ENCODE data around the gene CHST14. TPM values are rescaled to one million over a fixed set of nuclear protein-coding genes. Genes with fewer than 3 reads are reported as not detected.

CHST14 gene
- total RNA-seq, 2 experiments from 2014 or later: 4.3 to 5.1 TPM

DNA sequence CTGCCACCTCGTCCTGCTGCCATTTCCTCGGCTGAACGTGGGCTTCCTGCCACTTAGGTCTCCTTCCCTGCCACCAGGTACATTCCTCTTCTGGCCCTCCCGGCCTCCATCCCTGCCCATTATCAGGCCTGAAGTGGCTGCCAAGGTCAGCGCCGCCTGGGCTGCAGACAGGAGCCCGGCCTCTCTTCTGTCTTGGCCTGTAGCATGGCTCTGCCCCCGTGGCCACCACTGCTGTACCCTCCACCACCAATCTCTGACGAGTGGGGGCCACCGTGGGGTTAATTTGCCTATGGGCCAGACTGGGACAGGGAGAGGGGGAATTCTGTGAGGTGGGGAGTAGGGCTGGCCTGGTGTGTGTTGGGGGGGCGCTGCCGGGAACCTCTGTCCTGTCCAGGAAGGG lies 32.1 kb upstream of the CHST14 start:
- Mint-ChIP-seq H3K9me3 (no peaks in the 10 kb centered on the region), H3K27me3 (peaks cover 39% of the 10 kb centered on the region), H3K4me3 (no peak overlapping the region), H3K4me1 (ENCODE audit: low read depth) (peaks cover 36% of the 10 kb centered on the region), H3K36me3 (ENCODE audit: low read depth) (no peaks in the 10 kb centered on the region), H3K27ac (no peak overlapping the region)
- DNase-seq (no peak), ATAC-seq (no peak)
- TF ChIP-seq CTCF (IDR thresholded peaks at IDR 0.05): no peak
- intact Hi-C loops (cut with micrococcal nuclease): no loop called here
- ChIA-PET POLR2A (interaction anchor here (1.2 to 6.8 kb wide), 3 partner anchors 14 to 105 kb away, joined by 3 to 55 read pairs (median 6); partner anchors contain the start of gene KNSTRN), CTCF (interaction anchor here (1.0 to 1.8 kb wide), 2 partner anchors 118 to 164 kb away, joined by 3 to 4 read pairs; no protein-coding TSS in a partner anchor)

DNA sequence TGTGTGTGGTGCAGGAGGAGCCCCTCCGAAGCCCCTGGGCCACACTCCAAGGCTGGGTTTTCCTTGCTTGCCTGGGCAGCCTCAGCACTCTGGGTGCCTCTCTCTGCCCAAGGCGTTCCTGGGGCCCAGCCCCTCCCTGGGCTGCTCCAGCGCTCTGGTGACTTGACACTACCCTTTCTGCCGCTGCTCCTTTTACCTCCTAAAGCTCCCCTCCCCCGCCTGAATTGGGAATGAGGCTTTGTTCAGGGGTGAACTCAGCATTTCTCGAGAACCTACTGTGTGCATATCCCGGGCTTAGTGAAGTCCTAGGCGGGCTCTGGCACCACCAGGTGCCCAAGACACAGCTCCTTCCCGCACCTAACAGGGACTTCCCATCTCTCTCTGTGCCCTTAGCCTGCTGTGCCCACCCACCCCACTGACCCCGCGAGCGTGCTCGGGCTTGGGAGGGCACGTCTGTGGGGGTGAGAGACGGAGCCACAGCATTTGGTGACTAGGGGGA lies 31.3 kb upstream of the CHST14 start:
- TF ChIP-seq CTCF (IDR thresholded peaks at IDR 0.05): no peak
- intact Hi-C loops (cut with micrococcal nuclease): no loop called here
- Mint-ChIP-seq H3K9me3 (no peaks in the 10 kb centered on the region), H3K4me3 (peak overlapping the region; percentile 86), H3K27ac (no peak overlapping the region), H3K4me1 (ENCODE audit: low read depth) (peaks cover 44% of the 10 kb centered on the region), H3K27me3 (peaks cover 39% of the 10 kb centered on the region), H3K36me3 (ENCODE audit: low read depth) (no peaks in the 10 kb centered on the region)
- POLR2A ChIA-PET: interaction anchor here (0.6 to 6.8 kb wide), 8 partner anchors 13 to 132 kb away, joined by 3 to 55 read pairs (median 4); partner anchors contain the start of genes KNSTRN and PLCB2
- CTCF ChIA-PET: interaction anchor here (0.9 to 4.2 kb wide), 8 partner anchors 12 to 165 kb away, joined by 3 to 23 read pairs (median 5); partner anchors contain the start of gene IVD
- DNase-seq: no peak
- no peak for ATAC-seq

- CTCF ChIA-PET: interaction anchor here (0.7 to 4.2 kb wide), 15 partner anchors 11 to 379 kb away, joined by 3 to 23 read pairs (median 4); partner anchors contain the start of genes INAFM2 and IVD
- no peak for TF ChIP-seq CTCF (IDR thresholded peaks at IDR 0.05)
- ATAC-seq: no peak
- Mint-ChIP-seq H3K27ac (peak overlapping the region; percentile 74), H3K4me1 (ENCODE audit: low read depth) (peaks cover 49% of the 10 kb centered on the region), H3K4me3 (peak overlapping the region; percentile 86), H3K27me3 (peaks cover 37% of the 10 kb centered on the region), H3K36me3 (ENCODE audit: low read depth) (no peaks in the 10 kb centered on the region), H3K9me3 (no peaks in the 10 kb centered on the region)
- DNase-seq: peak; percentile 58
- intact Hi-C loops (cut with micrococcal nuclease): no loop called here
- POLR2A ChIA-PET: interaction anchor here (0.9 to 6.8 kb wide), 7 partner anchors 12 to 133 kb away, joined by 3 to 55 read pairs (median 4); partner anchors contain the start of genes KNSTRN and PLCB2
These were observed 30.6 kb upstream of the CHST14 start for GRCh38 chr15:40439960-40440742.

DNA sequence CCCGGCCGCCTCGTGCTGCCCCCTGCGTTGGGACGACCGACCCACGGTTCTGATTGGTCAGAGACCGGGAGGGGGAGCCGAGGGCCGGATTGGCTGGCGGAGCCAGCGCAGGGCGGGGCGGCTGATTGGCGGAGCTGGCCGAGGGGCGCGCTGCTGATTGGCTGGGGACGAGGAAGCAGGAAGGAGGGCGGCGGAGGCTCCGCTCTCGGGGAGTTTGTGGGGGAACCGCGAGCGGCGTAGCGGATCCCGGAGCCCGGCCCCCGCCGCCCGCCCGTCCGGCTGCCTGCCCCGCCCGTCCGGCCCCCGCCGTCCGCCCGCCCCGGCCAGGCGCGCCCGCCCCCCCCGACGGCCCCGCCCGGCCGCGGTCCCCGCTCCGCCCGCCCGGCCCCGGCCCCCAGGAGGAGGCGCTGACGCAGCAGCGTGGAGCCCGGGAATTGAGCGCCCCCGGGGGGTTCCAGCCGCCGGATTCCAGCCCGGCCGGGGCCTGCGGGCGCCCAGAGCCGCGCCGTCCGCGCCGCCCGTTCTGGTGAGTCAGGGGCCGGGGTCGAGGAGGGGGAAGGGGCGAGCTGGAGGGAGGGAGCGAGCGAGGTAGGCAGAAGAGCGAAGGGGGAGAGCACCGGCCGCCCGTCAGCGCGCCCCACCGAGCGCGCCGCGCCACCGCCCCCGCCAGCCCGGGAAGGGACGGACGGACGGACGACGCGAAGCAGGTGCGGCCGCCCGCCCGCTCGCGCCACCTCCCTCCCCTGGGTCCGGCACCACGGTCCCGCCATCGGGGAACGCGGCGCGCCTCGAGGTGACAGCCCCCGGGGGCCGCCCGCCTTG lies 29.8 kb upstream of the CHST14 start, which contains the start of gene BAHD1:
BAHD1 (plus strand) TSS at position 211 of the 822 bp plus-strand sequence. CDS start 17,512 bp downstream, outside the sequence.
- Mint-ChIP-seq H3K9me3 (no peaks in the 10 kb centered on the region), H3K36me3 (ENCODE audit: low read depth) (no peaks in the 10 kb centered on the region), H3K4me1 (ENCODE audit: low read depth) (peaks cover 51% of the 10 kb centered on the region), H3K4me3 (peak within 1 kb of the TSS; percentile 86), H3K27me3 (peaks cover 30% of the 10 kb centered on the region), H3K27ac (peak within 1 kb of the TSS; percentile 77)
- ATAC-seq (peak; percentile 92), DNase-seq (peak; percentile 97)
- intact Hi-C loops (cut with micrococcal nuclease): no loop called here
- TF ChIP-seq CTCF (IDR thresholded peaks at IDR 0.05): no peak
- ChIA-PET CTCF (interaction anchor here (0.8 to 4.2 kb wide), 14 partner anchors 11 to 132 kb away, joined by 3 to 23 read pairs (median 5); partner anchors contain the start of genes INAFM2 and IVD), POLR2A (interaction anchor here (1.3 to 6.8 kb wide), 5 partner anchors 12 to 134 kb away, joined by 3 to 55 read pairs (median 5); partner anchors contain the start of gene PLCB2)

Measured in activated CD8-positive, alpha-beta T cell treated with anti-CD3 and anti-CD28 coated beads for 36 hours (primary cell).